ENCODE results near the gene HAPLN1.

DNA sequence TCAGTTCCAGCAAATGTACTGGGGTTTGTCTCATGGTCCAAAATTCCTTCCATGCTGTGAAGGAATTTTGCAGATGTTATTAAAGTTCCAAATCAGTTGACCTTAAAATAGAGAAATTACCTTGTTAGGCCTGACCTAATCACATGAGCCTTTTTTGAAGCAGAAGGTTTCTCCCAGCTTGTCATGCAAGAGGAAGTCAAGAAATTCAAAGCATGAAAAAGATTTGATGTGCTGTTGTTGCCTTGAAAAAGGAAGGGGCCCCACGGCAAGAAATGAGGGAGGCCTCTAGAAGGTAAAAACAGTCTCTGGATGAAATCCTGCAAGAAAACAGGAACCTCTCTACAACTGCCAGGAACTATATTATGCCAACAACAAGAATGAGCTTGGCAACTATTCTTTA is 24.2 kb upstream of the HAPLN1 start:
- TF ChIP-seq EGR1 (IDR thresholded peaks at IDR 0.05): no peak
- no peak for TF ChIP-seq TCF12 (IDR thresholded peaks at IDR 0.05; ENCODE audit: low read depth)
- TF ChIP-seq, protein P1, sequence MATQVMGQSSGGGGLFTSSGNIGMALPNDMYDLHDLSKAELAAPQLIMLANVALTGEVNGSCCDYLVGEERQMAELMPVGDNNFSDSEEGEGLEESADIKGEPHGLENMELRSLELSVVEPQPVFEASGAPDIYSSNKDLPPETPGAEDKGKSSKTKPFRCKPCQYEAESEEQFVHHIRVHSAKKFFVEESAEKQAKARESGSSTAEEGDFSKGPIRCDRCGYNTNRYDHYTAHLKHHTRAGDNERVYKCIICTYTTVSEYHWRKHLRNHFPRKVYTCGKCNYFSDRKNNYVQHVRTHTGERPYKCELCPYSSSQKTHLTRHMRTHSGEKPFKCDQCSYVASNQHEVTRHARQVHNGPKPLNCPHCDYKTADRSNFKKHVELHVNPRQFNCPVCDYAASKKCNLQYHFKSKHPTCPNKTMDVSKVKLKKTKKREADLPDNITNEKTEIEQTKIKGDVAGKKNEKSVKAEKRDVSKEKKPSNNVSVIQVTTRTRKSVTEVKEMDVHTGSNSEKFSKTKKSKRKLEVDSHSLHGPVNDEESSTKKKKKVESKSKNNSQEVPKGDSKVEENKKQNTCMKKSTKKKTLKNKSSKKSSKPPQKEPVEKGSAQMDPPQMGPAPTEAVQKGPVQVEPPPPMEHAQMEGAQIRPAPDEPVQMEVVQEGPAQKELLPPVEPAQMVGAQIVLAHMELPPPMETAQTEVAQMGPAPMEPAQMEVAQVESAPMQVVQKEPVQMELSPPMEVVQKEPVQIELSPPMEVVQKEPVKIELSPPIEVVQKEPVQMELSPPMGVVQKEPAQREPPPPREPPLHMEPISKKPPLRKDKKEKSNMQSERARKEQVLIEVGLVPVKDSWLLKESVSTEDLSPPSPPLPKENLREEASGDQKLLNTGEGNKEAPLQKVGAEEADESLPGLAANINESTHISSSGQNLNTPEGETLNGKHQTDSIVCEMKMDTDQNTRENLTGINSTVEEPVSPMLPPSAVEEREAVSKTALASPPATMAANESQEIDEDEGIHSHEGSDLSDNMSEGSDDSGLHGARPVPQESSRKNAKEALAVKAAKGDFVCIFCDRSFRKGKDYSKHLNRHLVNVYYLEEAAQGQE (IDR thresholded peaks at IDR 0.05; ENCODE audit: low read depth): no peak
- no peak for TF ChIP-seq CEBPB (IDR thresholded peaks at IDR 0.05)

Measured in Ishikawa (cell line).